Activated naive CD4-positive, alpha-beta T cell treated with anti-CD3 and anti-CD28 coated beads, Interleukin-2, amount 50 U/mL, for 72 hours (primary cell): ENCODE results near the gene CCRL2. TPM values are rescaled to one million over a fixed set of nuclear protein-coding genes. Genes with fewer than 3 reads are reported as not detected.

Experiments used
- total RNA-seq, 2 donors: library from RNA; stranded (reverse); gene quantifications; one replicate each; pipeline ENCODE4 v1.2.3, GENCODE V29; 2022

CCRL2 gene
- total RNA-seq, 2 donors from 2014 or later: 0.72 to 1.4 TPM

Other genes with a start within 250 kb of the CCRL2 start
- gene CCR1, start 198.9 kb upstream of the CCRL2 start, total RNA-seq: under 1 TPM in 1 of 2 donors, not detected in 1; 0.19 TPM
- gene CCR3, start 164.8 kb upstream of the CCRL2 start, total RNA-seq: not detected
- gene CCR2, start 53.1 kb upstream of the CCRL2 start, total RNA-seq: under 1 TPM in 1 of 2 donors, not detected in 1; 0.19 TPM
- gene CCR5, start 36.3 kb upstream of the CCRL2 start, total RNA-seq: under 1 TPM in 1 of 2 donors, not detected in 1; 0.25 TPM
- gene LTF, start 57.6 kb downstream of the CCRL2 start, total RNA-seq: not detected
- not detected for gene RTP3, start 90.7 kb downstream of the CCRL2 start, total RNA-seq
- not detected for gene LRRC2, start 159.0 kb downstream of the CCRL2 start, total RNA-seq
- gene FAM240A, start 205.3 kb downstream of the CCRL2 start, total RNA-seq: not detected